HepG2 (cell line): ENCODE measurements around the gene USE1. TPM values are rescaled to one million over a fixed set of nuclear protein-coding genes. Genes with fewer than 3 reads are reported as not detected.

Experiments used
- BRCA1 ChIP-seq: sonication (generic); formaldehyde crosslinking; IDR thresholded peaks from 2 replicates; pipeline ENCODE4 v1.4.0; 2020; ENCODE audit warnings: missing genetic modification reagents
- CCDC6 ChIP-seq: sonication (generic); formaldehyde crosslinking; IDR thresholded peaks from 2 replicates; pipeline ENCODE4 v1.8.1; 2022; ENCODE audit warnings: mild to moderate bottlenecking, missing genetic modification reagents, moderate library complexity
- MAF1 ChIP-seq: sonication (generic); formaldehyde crosslinking; IDR thresholded peaks from 2 replicates; pipeline ENCODE4 v1.5.0; 2020; ENCODE audit warnings: missing genetic modification reagents, borderline replicate concordance
- NFIB ChIP-seq: sonication (generic); formaldehyde crosslinking; IDR thresholded peaks from 2 replicates; pipeline ENCODE4 v1.9.0; 2021; ENCODE audit warnings: missing genetic modification reagents, mild to moderate bottlenecking, borderline replicate concordance
- NFYC ChIP-seq: IDR thresholded peaks from 2 replicates; pipeline ENCODE4 v1.6.1; 2016; ENCODE audit warnings: missing genetic modification reagents, missing compliant biosample characterization
- NR1H2 ChIP-seq: sonication (generic); formaldehyde crosslinking; IDR thresholded peaks from 2 replicates; pipeline ENCODE4 v1.8.1; 2022; ENCODE audit warnings: low read depth, missing genetic modification reagents, borderline replicate concordance
- POGZ ChIP-seq: sonication (generic); formaldehyde crosslinking; IDR thresholded peaks from 2 replicates; pipeline ENCODE4 v1.4.0; 2020; ENCODE audit warnings: mild to moderate bottlenecking, missing genetic modification reagents
- STAT5B ChIP-seq: sonication (generic); formaldehyde crosslinking; IDR thresholded peaks from 2 replicates; pipeline ENCODE4 v1.4.0; 2020; ENCODE audit warnings: missing genetic modification reagents
- ZBTB20 ChIP-seq: sonication (generic); formaldehyde crosslinking; IDR thresholded peaks from 2 replicates; pipeline ENCODE4 v1.8.1; 2023; ENCODE audit warnings: missing genetic modification reagents, low read depth, mild to moderate bottlenecking, borderline replicate concordance
- ZNF230 ChIP-seq: sonication (generic); formaldehyde crosslinking; IDR thresholded peaks from 2 replicates; pipeline ENCODE4 v1.4.0; 2020; ENCODE audit warnings: mild to moderate bottlenecking, missing genetic modification reagents
- ZNF550 ChIP-seq: sonication (generic); formaldehyde crosslinking; IDR thresholded peaks from 2 replicates; pipeline ENCODE4 v1.4.0; 2020; ENCODE audit warnings: mild to moderate bottlenecking, missing genetic modification reagents, borderline replicate concordance
- ZNF558 ChIP-seq: sonication (generic); formaldehyde crosslinking; IDR thresholded peaks from 2 replicates; pipeline ENCODE4 v1.9.0; 2022; ENCODE audit warnings: mild to moderate bottlenecking, missing genetic modification reagents, borderline replicate concordance
- ZNF614 ChIP-seq: IDR thresholded peaks from 2 replicates; pipeline ENCODE4 v1.6.1; 2018; ENCODE audit warnings: missing biosample characterization, missing genetic modification reagents, inconsistent platforms, borderline replicate concordance
- ZNF619 ChIP-seq: sonication (generic); formaldehyde crosslinking; IDR thresholded peaks from 2 replicates; pipeline ENCODE4 v1.4.0; 2020; ENCODE audit warnings: mild to moderate bottlenecking, missing genetic modification reagents
- ZNF672 ChIP-seq: sonication (generic); formaldehyde crosslinking; IDR thresholded peaks from 2 replicates; pipeline ENCODE4 v1.8.1; 2022; ENCODE audit warnings: missing genetic modification reagents
- polyA plus RNA-seq, 8 experiments: library from polyadenylated mRNA; depleted of rRNA in 3 of 8; stranded (reverse) in 7 of 8; unstranded in 1 of 8; fragments of >200 nt; fragmentation: Illumina TruSeq in 4 of 8; extraction: Trizol in 4 of 8; gene quantifications; 2 replicates each; pipeline versions ENCODE4 v1.2.1 to v1.2.3, GENCODE V29; 2011 to 2016; ENCODE audit warnings: low read depth in 4 of 8, missing spikeins in 1 of 8, mixed read lengths in 1 of 8; ENCODE audit not compliant: insufficient read depth in 1 of 8
- total RNA-seq, 5 experiments: library from RNA; depleted of rRNA; stranded (reverse); fragments of >200 nt; fragmentation: Illumina TruSeq; extraction: Trizol; gene quantifications; 2 replicates each; pipeline ENCODE4 v1.2.3, GENCODE V29; 2016; ENCODE audit warnings: low read depth in 1 of 5
- TF ChIP-seq, protein P1 (sequence below): sonication (generic); formaldehyde crosslinking; IDR thresholded peaks from 2 replicates; pipeline ENCODE4 v1.4.0; 2020; ENCODE audit warnings: low read depth, mild to moderate bottlenecking, missing genetic modification reagents
- TF ChIP-seq, protein P2 (sequence below): fragments of 450-650 bp; IDR thresholded peaks from 2 replicates; pipeline ENCODE4 v1.6.1; 2017; ENCODE audit warnings: mild to moderate bottlenecking
- TF ChIP-seq, protein P3 (sequence below): sonication (generic); formaldehyde crosslinking; IDR thresholded peaks from 2 replicates; pipeline ENCODE4 v1.5.0; 2020; ENCODE audit warnings: mild to moderate bottlenecking, missing genetic modification reagents
- TF ChIP-seq, protein P4 (sequence below): sonication (generic); formaldehyde crosslinking; IDR thresholded peaks from 2 replicates; pipeline ENCODE4 v1.8.0; 2023; ENCODE audit warnings: mild to moderate bottlenecking, missing genetic modification reagents
- TF ChIP-seq, protein P5 (sequence below): sonication (generic); formaldehyde crosslinking; IDR thresholded peaks from 2 replicates; pipeline ENCODE4 v1.5.1; 2020; ENCODE audit warnings: missing genetic modification reagents, mild to moderate bottlenecking, borderline replicate concordance

Gene USE1
- total and polyA plus RNA-seq, 2 of the 13 experiments (the other 11 are each of a cell fraction or from before 2014, with no cell fraction given) = 9.9 to 17.6 TPM

GRCh38 chr19:17244618-17245534 is 29.7 kb downstream of the USE1 start (continued):
- TF ChIP-seq, protein P1, sequence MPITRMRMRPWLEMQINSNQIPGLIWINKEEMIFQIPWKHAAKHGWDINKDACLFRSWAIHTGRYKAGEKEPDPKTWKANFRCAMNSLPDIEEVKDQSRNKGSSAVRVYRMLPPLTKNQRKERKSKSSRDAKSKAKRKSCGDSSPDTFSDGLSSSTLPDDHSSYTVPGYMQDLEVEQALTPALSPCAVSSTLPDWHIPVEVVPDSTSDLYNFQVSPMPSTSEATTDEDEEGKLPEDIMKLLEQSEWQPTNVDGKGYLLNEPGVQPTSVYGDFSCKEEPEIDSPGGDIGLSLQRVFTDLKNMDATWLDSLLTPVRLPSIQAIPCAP (CRISPR knock-in tag) = no peak
- TF ChIP-seq MAF1 (CRISPR knock-in tag) (no peak), POGZ (CRISPR knock-in tag) (no peak), ZNF619 (no peak), ZNF550 (CRISPR knock-in tag) (no peak), STAT5B (CRISPR knock-in tag) (no peak), ZBTB20 (no peak), ZNF614 (no peak), NFIB (CRISPR knock-in tag) (no peak), ZNF672 (CRISPR knock-in tag) (no peak), ZNF230 (CRISPR knock-in tag) (no peak), ZNF558 (CRISPR knock-in tag) (0 out of 2 replicates have a peak, but pooled peaks have one; percentile 3), BRCA1 (CRISPR knock-in tag) (no peak), CCDC6 (CRISPR knock-in tag) (no peak), NFYC (CRISPR knock-in tag) (no peak), NR1H2 (0 out of 2 replicates have a peak, but pooled peaks have one; percentile 11)
- TF ChIP-seq, protein P2, sequence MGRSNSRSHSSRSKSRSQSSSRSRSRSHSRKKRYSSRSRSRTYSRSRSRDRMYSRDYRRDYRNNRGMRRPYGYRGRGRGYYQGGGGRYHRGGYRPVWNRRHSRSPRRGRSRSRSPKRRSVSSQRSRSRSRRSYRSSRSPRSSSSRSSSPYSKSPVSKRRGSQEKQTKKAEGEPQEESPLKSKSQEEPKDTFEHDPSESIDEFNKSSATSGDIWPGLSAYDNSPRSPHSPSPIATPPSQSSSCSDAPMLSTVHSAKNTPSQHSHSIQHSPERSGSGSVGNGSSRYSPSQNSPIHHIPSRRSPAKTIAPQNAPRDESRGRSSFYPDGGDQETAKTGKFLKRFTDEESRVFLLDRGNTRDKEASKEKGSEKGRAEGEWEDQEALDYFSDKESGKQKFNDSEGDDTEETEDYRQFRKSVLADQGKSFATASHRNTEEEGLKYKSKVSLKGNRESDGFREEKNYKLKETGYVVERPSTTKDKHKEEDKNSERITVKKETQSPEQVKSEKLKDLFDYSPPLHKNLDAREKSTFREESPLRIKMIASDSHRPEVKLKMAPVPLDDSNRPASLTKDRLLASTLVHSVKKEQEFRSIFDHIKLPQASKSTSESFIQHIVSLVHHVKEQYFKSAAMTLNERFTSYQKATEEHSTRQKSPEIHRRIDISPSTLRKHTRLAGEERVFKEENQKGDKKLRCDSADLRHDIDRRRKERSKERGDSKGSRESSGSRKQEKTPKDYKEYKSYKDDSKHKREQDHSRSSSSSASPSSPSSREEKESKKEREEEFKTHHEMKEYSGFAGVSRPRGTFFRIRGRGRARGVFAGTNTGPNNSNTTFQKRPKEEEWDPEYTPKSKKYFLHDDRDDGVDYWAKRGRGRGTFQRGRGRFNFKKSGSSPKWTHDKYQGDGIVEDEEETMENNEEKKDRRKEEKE = no peak
- TF ChIP-seq, protein P3, sequence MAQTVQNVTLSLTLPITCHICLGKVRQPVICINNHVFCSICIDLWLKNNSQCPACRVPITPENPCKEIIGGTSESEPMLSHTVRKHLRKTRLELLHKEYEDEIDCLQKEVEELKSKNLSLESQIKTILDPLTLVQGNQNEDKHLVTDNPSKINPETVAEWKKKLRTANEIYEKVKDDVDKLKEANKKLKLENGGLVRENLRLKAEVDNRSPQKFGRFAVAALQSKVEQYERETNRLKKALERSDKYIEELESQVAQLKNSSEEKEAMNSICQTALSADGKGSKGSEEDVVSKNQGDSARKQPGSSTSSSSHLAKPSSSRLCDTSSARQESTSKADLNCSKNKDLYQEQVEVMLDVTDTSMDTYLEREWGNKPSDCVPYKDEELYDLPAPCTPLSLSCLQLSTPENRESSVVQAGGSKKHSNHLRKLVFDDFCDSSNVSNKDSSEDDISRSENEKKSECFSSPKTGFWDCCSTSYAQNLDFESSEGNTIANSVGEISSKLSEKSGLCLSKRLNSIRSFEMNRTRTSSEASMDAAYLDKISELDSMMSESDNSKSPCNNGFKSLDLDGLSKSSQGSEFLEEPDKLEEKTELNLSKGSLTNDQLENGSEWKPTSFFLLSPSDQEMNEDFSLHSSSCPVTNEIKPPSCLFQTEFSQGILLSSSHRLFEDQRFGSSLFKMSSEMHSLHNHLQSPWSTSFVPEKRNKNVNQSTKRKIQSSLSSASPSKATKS = no peak
- TF ChIP-seq, protein P4, sequence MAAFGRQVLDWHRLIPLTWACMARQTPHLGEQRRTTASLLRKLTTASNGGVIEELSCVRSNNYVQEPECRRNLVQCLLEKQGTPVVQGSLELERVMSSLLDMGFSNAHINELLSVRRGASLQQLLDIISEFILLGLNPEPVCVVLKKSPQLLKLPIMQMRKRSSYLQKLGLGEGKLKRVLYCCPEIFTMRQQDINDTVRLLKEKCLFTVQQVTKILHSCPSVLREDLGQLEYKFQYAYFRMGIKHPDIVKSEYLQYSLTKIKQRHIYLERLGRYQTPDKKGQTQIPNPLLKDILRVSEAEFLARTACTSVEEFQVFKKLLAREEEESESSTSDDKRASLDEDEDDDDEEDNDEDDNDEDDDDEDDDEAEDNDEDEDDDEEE (CRISPR knock-in tag) = 0 out of 2 replicates have a peak, but pooled peaks have one; percentile 22
- TF ChIP-seq, protein P5, sequence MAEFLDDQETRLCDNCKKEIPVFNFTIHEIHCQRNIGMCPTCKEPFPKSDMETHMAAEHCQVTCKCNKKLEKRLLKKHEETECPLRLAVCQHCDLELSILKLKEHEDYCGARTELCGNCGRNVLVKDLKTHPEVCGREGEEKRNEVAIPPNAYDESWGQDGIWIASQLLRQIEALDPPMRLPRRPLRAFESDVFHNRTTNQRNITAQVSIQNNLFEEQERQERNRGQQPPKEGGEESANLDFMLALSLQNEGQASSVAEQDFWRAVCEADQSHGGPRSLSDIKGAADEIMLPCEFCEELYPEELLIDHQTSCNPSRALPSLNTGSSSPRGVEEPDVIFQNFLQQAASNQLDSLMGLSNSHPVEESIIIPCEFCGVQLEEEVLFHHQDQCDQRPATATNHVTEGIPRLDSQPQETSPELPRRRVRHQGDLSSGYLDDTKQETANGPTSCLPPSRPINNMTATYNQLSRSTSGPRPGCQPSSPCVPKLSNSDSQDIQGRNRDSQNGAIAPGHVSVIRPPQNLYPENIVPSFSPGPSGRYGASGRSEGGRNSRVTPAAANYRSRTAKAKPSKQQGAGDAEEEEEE (CRISPR knock-in tag) = no peak
